Measurements from ENCODE around the gene KCNQ4. TPM values are rescaled to one million over a fixed set of nuclear protein-coding genes. Genes with fewer than 3 reads are reported as not detected.

KCNQ4 gene
- total RNA-seq, 1 experiment from 2014 or later = not detected

GRCh38 chr1:40763742-40764532 lies 19.6 kb upstream of the KCNQ4 start:
- Mint-ChIP-seq H3K27me3 (ENCODE audit: insufficient read depth, unreplicated experiment) (no peaks in the 10 kb centered on the region), H3K27ac (ENCODE audit: low read depth, unreplicated experiment) (no peak overlapping the region)
- CTCF ChIA-PET = interaction anchor here (0.5 to 2.8 kb wide), 4 partner anchors 9 to 1347 kb away, joined by 3 to 18 read pairs (median 5); no protein-coding TSS in a partner anchor

GRCh38 chr1:40764981-40765380 lies 18.6 kb upstream of the KCNQ4 start:
- ChIA-PET POLR2A (interaction anchor here (0.6 to 1.4 kb wide), 5 partner anchors 9 to 55 kb away, joined by 3 to 7 read pairs (median 4); no protein-coding TSS in a partner anchor), CTCF (interaction anchor here (0.5 to 2.8 kb wide), 8 partner anchors 9 to 623 kb away, joined by 3 to 18 read pairs (median 4); partner anchors contain the start of gene NFYC)
- TF ChIP-seq CTCF (IDR thresholded peaks at IDR 0.05; ENCODE audit: unreplicated experiment) = no peak
- Mint-ChIP-seq H3K9me3 (ENCODE audit: unreplicated experiment) (no peaks in the 10 kb centered on the region), H3K4me1 (ENCODE audit: insufficient read depth, unreplicated experiment) (no peaks in the 10 kb centered on the region), H3K27me3 (ENCODE audit: insufficient read depth, unreplicated experiment) (no peaks in the 10 kb centered on the region), H3K36me3 (ENCODE audit: insufficient read depth, unreplicated experiment) (peaks cover 93% of the 10 kb centered on the region), H3K4me3 (ENCODE audit: unreplicated experiment) (no peak overlapping the region), H3K27ac (ENCODE audit: low read depth, unreplicated experiment) (no peak overlapping the region)
- no peak for DNase-seq (ENCODE audit: unreplicated experiment)
- BruUV-seq (replicated peaks) = no TSS peak
- intact Hi-C loops (cut with micrococcal nuclease) = no loop called here

More at GRCh38 chr1:40763742-40764532, 19.6 kb upstream of the KCNQ4 start:
- Mint-ChIP-seq H3K4me1 (ENCODE audit: insufficient read depth, unreplicated experiment) (no peaks in the 10 kb centered on the region), H3K4me3 (ENCODE audit: unreplicated experiment) (no peak overlapping the region), H3K9me3 (ENCODE audit: unreplicated experiment) (no peaks in the 10 kb centered on the region), H3K36me3 (ENCODE audit: insufficient read depth, unreplicated experiment) (peaks cover 97% of the 10 kb centered on the region)
- POLR2A ChIA-PET = interaction anchor here (1.0 to 1.9 kb wide), 4 partner anchors 8 to 17 kb away, joined by 3 to 8 read pairs (median 6); no protein-coding TSS in a partner anchor
- intact Hi-C loops (cut with micrococcal nuclease) = no loop called here
- BruUV-seq (replicated peaks) = no TSS peak
- no peak for DNase-seq (ENCODE audit: unreplicated experiment)
- TF ChIP-seq CTCF (IDR thresholded peaks at IDR 0.05; ENCODE audit: unreplicated experiment) = no peak

GRCh38 chr1:40766017-40766416 lies 17.6 kb upstream of the KCNQ4 start:
- intact Hi-C loops (cut with micrococcal nuclease) = no loop called here
- peaks cover 93% of the 10 kb centered on the region for H3K36me3 Mint-ChIP-seq (ENCODE audit: insufficient read depth, unreplicated experiment)
- H3K4me1 Mint-ChIP-seq (ENCODE audit: insufficient read depth, unreplicated experiment) = no peaks in the 10 kb centered on the region
- no peaks in the 10 kb centered on the region for H3K27me3 Mint-ChIP-seq (ENCODE audit: insufficient read depth, unreplicated experiment)
- BruUV-seq (replicated peaks) = no TSS peak
- no peak for DNase-seq (ENCODE audit: unreplicated experiment)
- no peak overlapping the region for H3K4me3 Mint-ChIP-seq (ENCODE audit: unreplicated experiment)
- no peaks in the 10 kb centered on the region for H3K9me3 Mint-ChIP-seq (ENCODE audit: unreplicated experiment)
- H3K27ac Mint-ChIP-seq (ENCODE audit: low read depth, unreplicated experiment) = no peak overlapping the region
- TF ChIP-seq CTCF (IDR thresholded peaks at IDR 0.05; ENCODE audit: unreplicated experiment) = no peak
- ChIA-PET CTCF (interaction anchor here (1.1 to 2.8 kb wide), 4 partner anchors 8 to 97 kb away, joined by 3 to 18 read pairs (median 4); no protein-coding TSS in a partner anchor), POLR2A (no interaction called here)

GRCh38 chr1:40766560-40766959 lies 17.0 kb upstream of the KCNQ4 start:
- CTCF ChIA-PET = interaction anchor here (0.6 to 2.8 kb wide), 5 partner anchors 7 to 187 kb away, joined by 3 to 18 read pairs (median 4); no protein-coding TSS in a partner anchor
- peaks cover 93% of the 10 kb centered on the region for H3K36me3 Mint-ChIP-seq (ENCODE audit: insufficient read depth, unreplicated experiment)
- no TSS peak for BruUV-seq (replicated peaks)
- no peaks in the 10 kb centered on the region for H3K4me1 Mint-ChIP-seq (ENCODE audit: insufficient read depth, unreplicated experiment)
- H3K27ac Mint-ChIP-seq (ENCODE audit: low read depth, unreplicated experiment) = no peak overlapping the region
- H3K27me3 Mint-ChIP-seq (ENCODE audit: insufficient read depth, unreplicated experiment) = no peaks in the 10 kb centered on the region
- POLR2A ChIA-PET = interaction anchor here (2.3 kb wide), 1 partner anchor 12 kb away, joined by 7 read pairs; no protein-coding TSS in a partner anchor
- intact Hi-C loops (cut with micrococcal nuclease) = no loop called here
- no peak for DNase-seq (ENCODE audit: unreplicated experiment)
- no peak for TF ChIP-seq CTCF (IDR thresholded peaks at IDR 0.05; ENCODE audit: unreplicated experiment)
- no peaks in the 10 kb centered on the region for H3K9me3 Mint-ChIP-seq (ENCODE audit: unreplicated experiment)
- no peak overlapping the region for H3K4me3 Mint-ChIP-seq (ENCODE audit: unreplicated experiment)

All from MCF 10A (cell line).